Activated CD8-positive, alpha-beta T cell treated with anti-CD3 and anti-CD28 coated beads, Interleukin-2, amount 10 ng/mL, durations not matched to agents 7 days and 5 days (primary cell): ENCODE results near the gene LCN1. TPM values are rescaled to one million over a fixed set of nuclear protein-coding genes. Genes with fewer than 3 reads are reported as not detected.

Experiments
- ATAC-seq: fragments of 150-1000 bp; cut with Tn5 transposase; one replicate; pipeline ENCODE4 v1.10.0; 2021; ENCODE audit warnings: moderate library complexity
- CTCF ChIA-PET: fragments of 350-600 bp; sonication (Branson Sonifier 250); formaldehyde crosslinking; loops from one replicate; lab custom pipeline; 2021; ENCODE audit warnings: antibody characterized with exemption; lab: Charles Lee
- POLR2A ChIA-PET: fragments of 350-600 bp; sonication (Branson Sonifier 250); formaldehyde crosslinking; loops from one replicate; lab custom pipeline; 2021; ENCODE audit warnings: antibody characterized with exemption; lab: Charles Lee
- DNase-seq: peaks from one replicate; pipeline ENCODE4 v3.0.0-alpha.2; 2020
- H3K27ac Mint-ChIP-seq: one replicate; pipeline ENCODE4 v1.8.0; 2021; ENCODE audit warnings: mild to moderate bottlenecking, mixed read lengths
- H3K27me3 Mint-ChIP-seq: one replicate; pipeline ENCODE4 v1.8.0; 2021; ENCODE audit warnings: low read depth, mixed read lengths
- H3K36me3 Mint-ChIP-seq: one replicate; pipeline ENCODE4 v1.8.0; 2021; ENCODE audit warnings: low read depth, mixed read lengths
- H3K4me1 Mint-ChIP-seq: one replicate; pipeline ENCODE4 v1.8.0; 2021; ENCODE audit warnings: low read depth, mixed read lengths
- H3K4me3 Mint-ChIP-seq: one replicate; pipeline ENCODE4 v1.8.0; 2021; ENCODE audit warnings: mild to moderate bottlenecking, mixed read lengths
- H3K9me3 Mint-ChIP-seq: one replicate; pipeline ENCODE4 v1.8.0; 2022; ENCODE audit warnings: mixed read lengths; ENCODE audit not compliant: insufficient read depth
- total RNA-seq, 2 experiments: library from RNA; stranded (reverse); gene quantifications; one replicate each; pipeline ENCODE4 v1.2.3, GENCODE V29; 2021

The LCN1 gene
- total RNA-seq, 2 experiments from 2014 or later = not detected

- POLR2A ChIA-PET = no interaction called here
- Mint-ChIP-seq H3K4me1 (no peaks in the 10 kb centered on the region), H3K9me3 (no peaks in the 10 kb centered on the region), H3K27ac (no peak overlapping the region), H3K36me3 (no peaks in the 10 kb centered on the region), H3K27me3 (no peaks in the 10 kb centered on the region), H3K4me3 (no peak overlapping the region)
- CTCF ChIA-PET = no interaction called here
- no peak for ATAC-seq
- DNase-seq = no peak
Observed at GRCh38 chr9:135490980-135491464, 30.2 kb upstream of the LCN1 start.

- CTCF ChIA-PET = no interaction called here
- Mint-ChIP-seq H3K9me3 (no peaks in the 10 kb centered on the region), H3K4me3 (no peak overlapping the region), H3K36me3 (no peaks in the 10 kb centered on the region), H3K27ac (no peak overlapping the region), H3K27me3 (no peaks in the 10 kb centered on the region), H3K4me1 (no peaks in the 10 kb centered on the region)
- DNase-seq (no peak), ATAC-seq (no peak)
- POLR2A ChIA-PET = no interaction called here
Observed at GRCh38 chr9:135491764-135492163, 29.5 kb upstream of the LCN1 start.

DNA sequence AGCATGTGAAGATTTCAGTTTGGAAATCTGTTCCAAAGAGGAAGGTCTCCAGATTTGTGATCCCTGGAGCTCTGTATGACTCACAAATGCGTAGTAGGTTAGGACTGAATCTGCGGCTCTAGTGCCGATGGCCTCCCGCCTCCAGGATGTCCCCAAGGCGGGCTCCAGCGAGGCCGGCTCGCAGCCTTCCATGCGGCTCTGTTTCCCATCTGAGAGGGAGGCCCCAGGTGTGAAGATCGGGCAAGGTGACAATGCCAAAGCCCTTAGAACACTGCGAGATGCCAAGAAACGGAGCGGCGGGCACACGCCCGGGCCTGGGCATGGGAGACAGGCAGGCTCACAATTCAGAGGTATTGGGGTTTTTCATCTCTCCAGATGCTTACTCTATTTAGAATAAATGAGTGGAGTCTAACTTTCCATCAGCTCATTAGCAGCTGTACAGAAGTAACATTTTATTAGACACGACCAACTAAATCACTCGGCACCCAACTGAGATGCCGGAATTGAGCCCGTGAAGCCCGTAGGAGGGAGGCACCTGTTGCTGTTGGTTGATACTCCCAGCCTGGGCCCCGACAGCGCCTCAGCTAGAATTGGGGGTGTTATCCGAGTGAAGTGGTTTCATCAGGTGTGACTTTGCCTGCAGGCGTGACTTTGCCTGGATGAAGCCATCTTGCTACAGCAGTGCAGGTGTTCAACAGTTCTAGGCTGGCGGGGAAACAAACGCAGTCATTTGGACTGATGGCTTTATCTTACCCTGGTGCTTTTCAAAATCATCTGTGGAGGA is 28.2 kb upstream of the LCN1 start:
- H3K27ac Mint-ChIP-seq = no peak overlapping the region
- ChIA-PET CTCF (interaction anchor here (1.0 kb wide), 1 partner anchor 11 kb away, joined by 3 read pairs; no protein-coding TSS in a partner anchor), POLR2A (no interaction called here)
- H3K9me3 Mint-ChIP-seq = no peaks in the 10 kb centered on the region
- DNase-seq (no peak), ATAC-seq (no peak)
- no peaks in the 10 kb centered on the region for H3K4me1 Mint-ChIP-seq
- H3K27me3 Mint-ChIP-seq = no peaks in the 10 kb centered on the region
- no peak overlapping the region for H3K4me3 Mint-ChIP-seq
- H3K36me3 Mint-ChIP-seq = no peaks in the 10 kb centered on the region

DNA sequence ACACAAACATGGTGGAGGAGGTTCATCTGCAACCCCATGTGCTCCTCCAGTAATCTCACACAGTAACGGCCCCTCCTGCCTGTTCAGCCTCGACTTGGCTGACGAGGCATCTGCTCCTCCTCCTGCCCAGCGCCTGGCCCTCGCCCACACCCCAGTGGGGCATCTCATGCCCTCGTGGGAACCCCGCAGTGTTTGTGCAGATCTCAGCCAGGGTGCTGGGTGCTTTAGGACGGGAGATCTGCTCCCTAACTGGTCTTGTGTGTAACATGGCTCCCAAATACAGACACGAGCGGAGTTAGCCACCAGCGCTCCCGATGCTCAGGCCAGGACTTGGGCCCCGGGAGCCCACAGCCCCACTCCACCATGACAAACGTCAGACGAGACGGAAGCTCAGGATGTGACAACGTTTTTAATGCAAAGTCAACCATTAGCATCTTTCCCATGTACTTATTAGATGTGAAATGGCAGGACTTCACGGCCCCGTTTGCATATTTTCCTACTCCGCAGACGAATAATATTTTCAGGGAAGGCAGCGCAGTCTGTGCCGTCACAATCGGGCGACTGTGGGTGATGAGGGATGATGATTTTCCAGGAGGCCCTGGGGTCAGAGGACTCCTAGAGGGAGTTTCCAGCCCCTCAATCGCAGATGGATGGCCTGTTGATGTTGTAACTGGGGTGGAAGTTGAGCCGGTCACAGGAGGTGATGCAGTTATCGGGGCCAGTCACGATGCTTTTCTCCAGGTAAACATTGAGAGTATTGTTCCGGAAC is 26.3 kb upstream of the LCN1 start:
- DNase-seq (no peak), ATAC-seq (no peak)
- H3K36me3 Mint-ChIP-seq = no peaks in the 10 kb centered on the region
- peaks cover 3% of the 10 kb centered on the region for H3K27me3 Mint-ChIP-seq
- H3K27ac Mint-ChIP-seq = no peak overlapping the region
- H3K4me3 Mint-ChIP-seq = no peak overlapping the region
- ChIA-PET POLR2A (no interaction called here), CTCF (interaction anchor here (1.4 kb wide), 1 partner anchor 9 kb away, joined by 3 read pairs; no protein-coding TSS in a partner anchor)
- H3K4me1 Mint-ChIP-seq = peaks cover 3% of the 10 kb centered on the region
- no peaks in the 10 kb centered on the region for H3K9me3 Mint-ChIP-seq

- ChIA-PET CTCF (interaction anchor here (0.6 to 0.7 kb wide), 2 partner anchors 18 to 104 kb away, joined by 3 read pairs; no protein-coding TSS in a partner anchor), POLR2A (no interaction called here)
- no peaks in the 10 kb centered on the region for H3K9me3 Mint-ChIP-seq
- peaks cover 18% of the 10 kb centered on the region for H3K4me1 Mint-ChIP-seq
- ATAC-seq (no peak), DNase-seq (no peak)
- peaks cover 8% of the 10 kb centered on the region for H3K36me3 Mint-ChIP-seq
- H3K27ac Mint-ChIP-seq = no peak overlapping the region
- H3K27me3 Mint-ChIP-seq = peaks cover 3% of the 10 kb centered on the region
- no peak overlapping the region for H3K4me3 Mint-ChIP-seq
Observed at GRCh38 chr9:135498381-135499126, 22.7 kb upstream of the LCN1 start.

GRCh38 chr9:135499326-135500070 is 21.7 kb upstream of the LCN1 start:
- POLR2A ChIA-PET = no interaction called here
- CTCF ChIA-PET = interaction anchor here (0.6 to 0.7 kb wide), 2 partner anchors 19 to 103 kb away, joined by 3 read pairs; no protein-coding TSS in a partner anchor
- Mint-ChIP-seq H3K4me3 (peak overlapping the region; percentile 88), H3K9me3 (no peaks in the 10 kb centered on the region), H3K36me3 (peaks cover 11% of the 10 kb centered on the region), H3K27me3 (peaks cover 3% of the 10 kb centered on the region), H3K4me1 (peaks cover 18% of the 10 kb centered on the region), H3K27ac (peak overlapping the region; percentile 49)
- DNase-seq (peak; percentile 87), ATAC-seq (peak; percentile 48)

DNA sequence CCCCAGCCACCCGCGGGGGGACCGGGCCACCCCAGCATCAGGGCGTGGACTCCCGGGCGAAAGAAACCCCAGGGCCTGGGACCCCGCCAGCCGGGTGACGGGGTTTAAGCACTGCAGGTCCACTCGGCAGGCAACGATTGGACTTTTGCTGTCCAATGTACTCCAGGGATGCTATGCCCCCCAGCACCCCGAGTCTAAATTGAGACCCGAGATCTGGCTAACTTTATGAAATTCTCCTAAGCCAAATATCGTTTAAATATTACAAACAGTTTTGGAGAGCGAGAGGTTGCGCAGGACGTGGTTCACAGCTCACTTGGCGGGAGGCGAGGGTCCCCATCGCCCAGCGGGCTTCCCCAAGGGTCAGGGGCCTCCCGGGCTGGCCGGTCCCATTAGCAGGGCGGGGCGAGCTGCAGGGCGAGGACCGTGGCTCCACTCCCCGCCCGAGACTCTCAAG is 21.1 kb upstream of the LCN1 start:
- peak; percentile 24 for DNase-seq
- H3K36me3 Mint-ChIP-seq = peaks cover 13% of the 10 kb centered on the region
- H3K9me3 Mint-ChIP-seq = no peaks in the 10 kb centered on the region
- H3K4me1 Mint-ChIP-seq = peaks cover 18% of the 10 kb centered on the region
- H3K27me3 Mint-ChIP-seq = peaks cover 3% of the 10 kb centered on the region
- POLR2A ChIA-PET = no interaction called here
- H3K4me3 Mint-ChIP-seq = peak overlapping the region; percentile 88
- CTCF ChIA-PET = no interaction called here
- no peak overlapping the region for H3K27ac Mint-ChIP-seq
- peak; percentile 9 for ATAC-seq

DNA sequence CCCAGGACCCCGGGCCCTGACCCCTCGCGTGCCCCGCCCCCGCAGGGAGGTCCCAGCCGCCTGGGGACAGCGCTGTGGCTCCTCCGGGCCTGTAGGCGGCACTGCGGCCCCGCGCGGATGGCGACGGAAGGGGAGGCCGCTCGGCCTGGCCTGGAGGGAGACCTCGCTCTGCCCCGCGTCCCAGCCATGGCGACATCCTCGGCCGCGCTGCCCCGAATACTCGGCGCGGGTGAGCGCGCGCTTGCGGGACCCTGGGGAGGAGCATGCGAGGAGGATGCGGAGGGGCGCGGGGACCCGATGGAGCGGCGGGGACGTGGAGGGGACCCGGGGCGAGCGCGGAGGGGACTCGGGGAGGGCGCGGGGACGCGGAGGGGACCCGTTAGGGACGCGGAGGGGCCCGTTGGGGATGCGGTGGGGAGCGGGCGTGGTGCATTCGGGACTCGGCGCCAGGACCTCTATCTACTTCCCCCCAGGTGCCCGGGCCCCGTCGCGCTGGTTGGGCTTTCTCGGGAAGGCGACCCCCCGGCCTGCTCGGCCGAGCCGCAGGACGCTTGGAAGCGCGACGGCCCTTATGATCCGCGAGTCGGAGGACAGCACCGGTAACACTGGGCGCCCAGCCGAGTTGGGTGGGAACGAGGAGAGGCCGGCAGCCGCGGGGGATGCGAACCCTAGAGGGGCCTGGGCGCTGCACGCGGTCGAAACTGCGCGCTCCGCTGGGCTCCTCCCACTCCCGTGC is 20.5 kb upstream of the LCN1 start, which contains the start of gene MRPS2:
MRPS2 (plus strand) TSS at position 158 of the 736 bp plus-strand sequence; CDS start at position 187, 29 bp downstream.
- peaks cover 14% of the 10 kb centered on the region for H3K36me3 Mint-ChIP-seq
- CTCF ChIA-PET = no interaction called here
- peak within 1 kb of the TSS; percentile 93 for H3K27ac Mint-ChIP-seq
- peaks cover 3% of the 10 kb centered on the region for H3K27me3 Mint-ChIP-seq
- POLR2A ChIA-PET = no interaction called here
- H3K4me3 Mint-ChIP-seq = peak within 1 kb of the TSS; percentile 88
- H3K9me3 Mint-ChIP-seq = no peaks in the 10 kb centered on the region
- DNase-seq = peak; percentile 87
- H3K4me1 Mint-ChIP-seq = peaks cover 18% of the 10 kb centered on the region
- peak; percentile 95 for ATAC-seq

- peaks cover 14% of the 10 kb centered on the region for H3K36me3 Mint-ChIP-seq
Observed at GRCh38 chr9:135501261-135502167, 19.7 kb upstream of the LCN1 start.

More at GRCh38 chr9:135501261-135502167, 19.7 kb upstream of the LCN1 start:
- H3K4me1 Mint-ChIP-seq = peaks cover 18% of the 10 kb centered on the region
- DNase-seq (peak; percentile 60), ATAC-seq (no peak)
- ChIA-PET CTCF (no interaction called here), POLR2A (no interaction called here)
- H3K9me3 Mint-ChIP-seq = no peaks in the 10 kb centered on the region
- H3K27me3 Mint-ChIP-seq = peaks cover 3% of the 10 kb centered on the region
- peak overlapping the region; percentile 88 for H3K4me3 Mint-ChIP-seq
- peak overlapping the region; percentile 93 for H3K27ac Mint-ChIP-seq
